ENCODE results near the gene KMT2D.

Gene KMT2D

DNA sequence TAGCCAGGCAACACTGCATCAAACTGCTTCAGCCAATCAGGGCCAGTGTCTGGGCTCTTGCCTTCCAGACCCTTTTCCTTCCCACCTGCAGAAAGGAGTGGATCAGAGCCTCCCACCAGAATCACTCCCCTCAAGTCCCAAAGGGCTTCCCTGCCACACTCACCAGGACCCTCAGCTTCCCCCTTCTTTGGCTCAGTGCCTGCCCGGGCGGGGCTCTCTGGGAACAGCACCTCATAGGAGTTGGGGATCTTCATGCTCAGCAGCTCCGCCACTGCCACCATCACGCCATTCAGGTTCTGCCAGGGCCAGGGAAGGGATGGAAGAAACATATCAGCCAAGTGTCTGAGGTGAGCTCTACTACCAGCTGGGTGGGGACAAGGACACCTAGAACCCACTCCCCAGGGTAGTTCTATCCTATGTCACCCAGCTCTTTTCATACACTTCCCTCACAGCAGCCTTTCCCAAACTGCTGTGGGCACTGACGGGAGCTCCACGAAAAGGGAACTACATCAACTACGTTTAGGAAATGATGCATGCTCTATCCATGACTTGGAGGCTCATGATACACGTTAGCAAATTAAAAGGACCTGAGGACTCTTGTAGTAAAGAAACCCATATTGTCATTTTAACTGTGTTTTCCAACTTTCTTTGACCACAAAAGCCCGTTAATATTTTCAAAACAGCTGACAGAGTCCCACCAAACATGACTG is 32.6 kb downstream of the KMT2D start:
- Histone ChIP-seq H3K9ac (ENCODE audit: low read length) (no peak overlapping the region), H3K36me3 (ENCODE audit: control insufficient read depth, insufficient read depth, low read length) (peaks cover 38% of the 10 kb centered on the region), H3K4me3 (ENCODE audit: low read length) (no peak overlapping the region), H3K4me1 (ENCODE audit: control insufficient read depth, insufficient read depth, low read length) (no peaks in the 10 kb centered on the region), H3K9me3 (ENCODE audit: control insufficient read depth, low read length) (no peaks in the 10 kb centered on the region), H3K27me3 (ENCODE audit: control insufficient read depth, insufficient read depth, low read length) (no peaks in the 10 kb centered on the region)

DNA sequence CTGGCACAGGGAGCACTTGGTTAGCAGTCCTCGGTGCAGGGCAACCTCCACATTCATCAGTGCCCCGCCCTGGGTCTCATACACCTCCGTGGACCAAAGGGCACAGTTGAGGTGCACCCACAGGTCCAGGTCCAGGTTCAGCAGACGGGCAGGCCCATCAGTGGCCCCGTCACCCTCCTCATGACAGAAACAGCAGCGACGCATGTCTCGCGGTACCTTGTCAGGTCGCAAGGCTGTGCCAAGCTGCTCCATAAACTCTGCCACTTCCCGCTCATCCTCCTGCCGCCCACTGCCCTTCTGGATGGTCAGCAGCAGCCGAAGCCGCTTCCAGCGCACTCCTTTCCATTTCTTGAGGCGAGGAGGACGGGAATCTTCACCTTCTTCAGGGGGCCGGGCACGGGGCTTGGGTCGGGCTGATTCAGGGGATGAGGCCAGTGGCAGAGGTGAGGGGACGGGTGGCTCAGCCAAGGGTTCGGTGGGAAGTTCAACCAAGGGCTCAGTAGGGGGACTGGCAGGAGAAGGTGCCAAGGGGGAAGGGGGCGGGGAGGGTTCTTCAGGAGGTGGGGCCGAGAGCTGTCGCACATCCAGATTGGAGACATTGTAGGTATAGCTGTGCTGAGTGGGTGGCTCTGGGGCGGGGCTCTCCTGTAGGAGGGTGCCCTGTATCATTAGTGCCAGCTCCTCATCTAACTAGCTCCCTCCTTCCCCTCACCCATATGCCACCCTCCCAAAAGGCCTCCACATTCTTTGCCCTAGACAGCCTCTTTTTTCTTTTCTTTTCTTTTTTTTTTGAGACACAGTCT is 33.7 kb downstream of the KMT2D start:
- no peak overlapping the region for H3K9ac ChIP-seq (ENCODE audit: low read length)
- H3K9me3 ChIP-seq (ENCODE audit: control insufficient read depth, low read length), result no peaks in the 10 kb centered on the region
- H3K36me3 ChIP-seq (ENCODE audit: control insufficient read depth, insufficient read depth, low read length), result peaks cover 36% of the 10 kb centered on the region
- no peaks in the 10 kb centered on the region for H3K4me1 ChIP-seq (ENCODE audit: control insufficient read depth, insufficient read depth, low read length)
- H3K27me3 ChIP-seq (ENCODE audit: control insufficient read depth, insufficient read depth, low read length), result no peaks in the 10 kb centered on the region
- H3K4me3 ChIP-seq (ENCODE audit: low read length), result no peak overlapping the region

DNA sequence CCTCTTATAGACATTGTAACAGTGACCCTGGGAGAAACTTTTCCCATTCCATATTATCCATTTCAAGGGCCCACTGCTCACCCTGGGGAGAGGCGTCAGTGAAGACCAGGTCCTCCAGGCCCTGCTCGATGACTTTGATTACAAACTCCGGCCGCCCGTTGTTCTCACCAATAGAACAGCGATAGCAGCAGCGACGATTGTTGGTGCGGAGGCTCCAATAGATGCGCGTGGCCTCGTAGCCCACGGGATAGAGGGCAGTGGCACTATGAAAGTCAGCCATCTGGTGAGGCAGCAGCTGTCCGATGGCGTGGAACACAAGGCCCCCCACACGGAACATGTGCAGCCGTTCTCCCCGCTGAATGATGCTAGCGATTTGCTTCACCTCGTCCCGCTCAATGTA is 34.5 kb downstream of the KMT2D start:
- Histone ChIP-seq H3K9me3 (ENCODE audit: control insufficient read depth, low read length) (no peaks in the 10 kb centered on the region), H3K36me3 (ENCODE audit: control insufficient read depth, insufficient read depth, low read length) (peaks cover 37% of the 10 kb centered on the region), H3K9ac (ENCODE audit: low read length) (no peak overlapping the region), H3K4me1 (ENCODE audit: control insufficient read depth, insufficient read depth, low read length) (no peaks in the 10 kb centered on the region), H3K27me3 (ENCODE audit: control insufficient read depth, insufficient read depth, low read length) (no peaks in the 10 kb centered on the region), H3K4me3 (ENCODE audit: low read length) (no peak overlapping the region)

DNA sequence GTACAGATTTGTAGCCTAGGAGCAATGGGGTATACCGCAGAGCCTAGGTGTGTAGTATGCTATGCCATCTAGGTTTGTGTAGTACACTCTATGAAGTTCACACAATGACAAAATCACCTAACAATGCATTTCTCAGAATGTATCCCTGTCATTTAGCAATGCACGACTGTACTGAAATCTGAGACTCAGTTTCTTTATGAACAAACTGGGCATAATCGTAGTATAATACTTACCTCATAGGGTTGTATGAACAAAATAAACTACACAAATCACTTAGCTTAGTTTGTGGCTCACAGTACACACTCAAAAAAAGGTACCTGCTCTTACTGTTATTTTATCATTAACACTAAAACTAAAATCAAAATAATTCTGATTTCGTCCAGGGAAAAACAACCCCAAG is 35.1 kb downstream of the KMT2D start:
- peaks cover 30% of the 10 kb centered on the region for H3K36me3 ChIP-seq (ENCODE audit: control insufficient read depth, insufficient read depth, low read length)
- H3K9ac ChIP-seq (ENCODE audit: low read length), result no peak overlapping the region
- no peaks in the 10 kb centered on the region for H3K4me1 ChIP-seq (ENCODE audit: control insufficient read depth, insufficient read depth, low read length)
- H3K4me3 ChIP-seq (ENCODE audit: low read length), result no peak overlapping the region
- no peaks in the 10 kb centered on the region for H3K9me3 ChIP-seq (ENCODE audit: control insufficient read depth, low read length)
- H3K27me3 ChIP-seq (ENCODE audit: control insufficient read depth, insufficient read depth, low read length), result no peaks in the 10 kb centered on the region

DNA sequence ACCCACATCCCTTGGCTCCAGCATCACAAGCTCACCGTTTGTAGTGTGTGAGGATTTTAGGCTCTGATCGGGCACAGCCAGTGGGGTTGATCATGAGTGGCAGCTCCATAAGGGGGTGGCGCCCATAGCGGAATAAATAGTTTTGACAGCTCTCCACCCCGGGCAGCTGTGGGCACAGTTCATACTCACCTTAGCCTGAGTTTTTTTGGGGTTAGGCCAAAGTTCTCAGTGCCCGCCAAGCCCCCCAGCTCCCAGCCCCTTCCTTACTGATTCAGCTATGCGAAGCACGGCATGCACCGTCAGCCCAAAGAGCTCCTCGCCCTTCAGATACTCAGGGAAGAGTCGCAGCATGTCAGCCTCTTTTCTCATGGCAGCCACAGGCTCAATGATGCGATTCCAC is 36.1 kb downstream of the KMT2D start:
- Histone ChIP-seq H3K27me3 (ENCODE audit: control insufficient read depth, insufficient read depth, low read length) (no peaks in the 10 kb centered on the region), H3K36me3 (ENCODE audit: control insufficient read depth, insufficient read depth, low read length) (peaks cover 30% of the 10 kb centered on the region), H3K9ac (ENCODE audit: low read length) (no peak overlapping the region), H3K4me3 (ENCODE audit: low read length) (no peak overlapping the region), H3K4me1 (ENCODE audit: control insufficient read depth, insufficient read depth, low read length) (peaks cover under 1% of the 10 kb centered on the region), H3K9me3 (ENCODE audit: control insufficient read depth, low read length) (no peaks in the 10 kb centered on the region)

DNA sequence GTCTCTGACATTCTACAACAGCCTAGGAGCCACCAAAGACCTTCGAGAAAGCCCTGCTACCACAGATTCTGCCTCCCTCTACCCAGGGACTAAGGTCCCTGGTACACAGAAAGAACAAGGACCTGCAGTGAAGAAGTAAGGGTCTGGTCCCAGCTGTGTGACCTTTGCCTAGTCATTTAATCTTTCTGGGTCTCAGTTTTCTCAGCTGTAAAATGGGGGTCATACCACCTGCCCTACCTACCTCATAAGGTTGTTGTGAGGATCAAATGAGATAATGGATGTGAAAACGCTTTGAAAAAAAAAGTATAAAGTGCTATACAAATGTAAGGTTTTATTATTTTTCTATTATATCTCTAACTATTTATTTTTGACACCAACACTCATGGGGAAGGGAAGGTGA is 36.8 kb downstream of the KMT2D start:
- no peak overlapping the region for H3K4me3 ChIP-seq (ENCODE audit: low read length)
- peaks cover 28% of the 10 kb centered on the region for H3K36me3 ChIP-seq (ENCODE audit: control insufficient read depth, insufficient read depth, low read length)
- H3K9me3 ChIP-seq (ENCODE audit: control insufficient read depth, low read length), result no peaks in the 10 kb centered on the region
- H3K9ac ChIP-seq (ENCODE audit: low read length), result no peak overlapping the region
- H3K4me1 ChIP-seq (ENCODE audit: control insufficient read depth, insufficient read depth, low read length), result peaks cover 6% of the 10 kb centered on the region
- H3K27me3 ChIP-seq (ENCODE audit: control insufficient read depth, insufficient read depth, low read length), result no peaks in the 10 kb centered on the region

DNA sequence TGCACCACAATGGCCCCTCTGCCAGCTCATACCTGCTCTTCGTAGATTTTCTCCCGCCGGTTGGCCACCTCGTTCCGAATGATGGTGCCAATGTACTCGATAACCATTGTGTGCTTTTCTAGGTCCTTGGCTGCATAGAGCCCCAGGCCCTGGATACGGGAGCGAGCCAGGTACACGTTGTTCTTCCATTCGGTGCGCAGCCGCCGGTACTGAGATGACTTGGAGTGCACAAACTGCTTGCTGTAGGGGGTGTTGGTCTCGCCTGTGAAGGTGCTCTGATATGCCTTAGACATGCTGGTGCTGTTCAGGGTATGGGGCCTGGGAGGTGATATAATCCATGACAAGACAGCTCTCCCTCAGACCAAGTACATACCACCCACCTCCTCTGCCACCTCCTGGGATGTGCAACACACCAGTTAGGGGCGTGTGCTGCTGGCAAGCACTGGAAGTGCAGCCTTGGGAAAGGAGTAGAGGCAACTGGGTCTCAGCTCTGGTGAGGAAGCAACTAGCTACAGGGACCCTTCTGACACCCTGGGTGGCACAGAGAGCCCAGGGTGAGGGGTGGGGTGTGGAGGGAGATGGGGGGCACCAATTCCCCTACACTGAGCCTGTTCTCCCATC is 37.9 kb downstream of the KMT2D start:
- no peak overlapping the region for H3K4me3 ChIP-seq (ENCODE audit: low read length)
- H3K4me1 ChIP-seq (ENCODE audit: control insufficient read depth, insufficient read depth, low read length), result peaks cover 8% of the 10 kb centered on the region
- H3K9ac ChIP-seq (ENCODE audit: low read length), result no peak overlapping the region
- H3K36me3 ChIP-seq (ENCODE audit: control insufficient read depth, insufficient read depth, low read length), result peaks cover 17% of the 10 kb centered on the region
- H3K27me3 ChIP-seq (ENCODE audit: control insufficient read depth, insufficient read depth, low read length), result no peaks in the 10 kb centered on the region
- H3K9me3 ChIP-seq (ENCODE audit: control insufficient read depth, low read length), result no peaks in the 10 kb centered on the region

DNA sequence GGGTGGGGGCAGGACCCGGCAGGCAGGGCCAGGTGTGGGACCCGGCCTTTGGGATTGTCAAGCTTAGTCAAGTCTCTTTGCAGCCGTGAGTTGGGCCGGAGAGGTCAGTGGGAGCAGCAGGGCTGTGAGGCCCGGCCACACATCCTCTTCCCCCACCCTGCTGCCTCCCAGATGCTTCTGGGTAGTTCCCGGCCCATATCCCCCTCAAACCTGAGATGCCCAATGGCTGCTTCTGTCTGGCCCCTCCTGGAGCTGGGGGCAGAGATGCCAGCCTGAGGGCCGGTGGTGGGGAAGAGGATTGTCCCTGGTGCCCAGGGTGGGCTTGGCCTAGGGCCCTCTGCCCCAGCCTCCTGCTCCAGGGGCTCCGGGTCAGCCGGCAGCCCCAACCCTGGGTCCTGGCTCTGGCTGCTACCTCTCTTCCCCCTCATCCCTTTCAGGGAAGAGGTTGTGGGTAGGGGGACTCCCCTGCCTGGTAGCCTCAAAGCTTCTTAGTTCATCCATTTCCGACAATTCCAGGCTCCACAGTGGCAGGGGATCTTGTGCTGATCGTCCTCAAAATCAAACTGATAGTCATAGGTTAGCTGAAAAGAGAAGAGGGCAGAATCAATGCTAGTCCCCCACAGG is 39.2 kb downstream of the KMT2D start:
- Histone ChIP-seq H3K9me3 (ENCODE audit: control insufficient read depth, low read length) (no peaks in the 10 kb centered on the region), H3K27me3 (ENCODE audit: control insufficient read depth, insufficient read depth, low read length) (no peaks in the 10 kb centered on the region), H3K36me3 (ENCODE audit: control insufficient read depth, insufficient read depth, low read length) (peaks cover 13% of the 10 kb centered on the region), H3K4me1 (ENCODE audit: control insufficient read depth, insufficient read depth, low read length) (peaks cover 11% of the 10 kb centered on the region), H3K9ac (ENCODE audit: low read length) (no peak overlapping the region), H3K4me3 (ENCODE audit: low read length) (no peak overlapping the region)

DNA sequence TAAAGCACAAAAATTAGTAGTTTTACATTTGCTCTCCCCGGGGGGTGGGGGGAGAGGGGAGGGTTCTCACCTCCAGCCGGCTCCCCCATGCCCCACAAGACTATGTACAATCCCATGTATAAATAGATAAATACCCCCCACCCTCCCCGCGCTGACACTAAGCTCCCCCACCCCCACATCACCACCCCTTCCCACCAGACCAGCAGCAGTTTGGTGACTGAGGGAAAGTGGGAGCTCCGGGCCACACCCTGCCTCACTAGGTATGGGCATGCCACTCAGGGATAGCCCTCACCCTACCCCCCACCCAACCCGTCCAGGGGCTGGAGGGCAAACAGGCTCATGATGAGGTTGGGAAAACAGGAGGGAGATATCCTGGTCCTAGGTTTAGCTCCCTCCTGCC is 40.2 kb downstream of the KMT2D start:
- H3K27me3 ChIP-seq (ENCODE audit: control insufficient read depth, insufficient read depth, low read length), result no peaks in the 10 kb centered on the region
- peaks cover 7% of the 10 kb centered on the region for H3K36me3 ChIP-seq (ENCODE audit: control insufficient read depth, insufficient read depth, low read length)
- H3K9ac ChIP-seq (ENCODE audit: low read length), result no peak overlapping the region
- no peak overlapping the region for H3K4me3 ChIP-seq (ENCODE audit: low read length)
- H3K4me1 ChIP-seq (ENCODE audit: control insufficient read depth, insufficient read depth, low read length), result peaks cover 11% of the 10 kb centered on the region
- H3K9me3 ChIP-seq (ENCODE audit: control insufficient read depth, low read length), result no peaks in the 10 kb centered on the region

DNA sequence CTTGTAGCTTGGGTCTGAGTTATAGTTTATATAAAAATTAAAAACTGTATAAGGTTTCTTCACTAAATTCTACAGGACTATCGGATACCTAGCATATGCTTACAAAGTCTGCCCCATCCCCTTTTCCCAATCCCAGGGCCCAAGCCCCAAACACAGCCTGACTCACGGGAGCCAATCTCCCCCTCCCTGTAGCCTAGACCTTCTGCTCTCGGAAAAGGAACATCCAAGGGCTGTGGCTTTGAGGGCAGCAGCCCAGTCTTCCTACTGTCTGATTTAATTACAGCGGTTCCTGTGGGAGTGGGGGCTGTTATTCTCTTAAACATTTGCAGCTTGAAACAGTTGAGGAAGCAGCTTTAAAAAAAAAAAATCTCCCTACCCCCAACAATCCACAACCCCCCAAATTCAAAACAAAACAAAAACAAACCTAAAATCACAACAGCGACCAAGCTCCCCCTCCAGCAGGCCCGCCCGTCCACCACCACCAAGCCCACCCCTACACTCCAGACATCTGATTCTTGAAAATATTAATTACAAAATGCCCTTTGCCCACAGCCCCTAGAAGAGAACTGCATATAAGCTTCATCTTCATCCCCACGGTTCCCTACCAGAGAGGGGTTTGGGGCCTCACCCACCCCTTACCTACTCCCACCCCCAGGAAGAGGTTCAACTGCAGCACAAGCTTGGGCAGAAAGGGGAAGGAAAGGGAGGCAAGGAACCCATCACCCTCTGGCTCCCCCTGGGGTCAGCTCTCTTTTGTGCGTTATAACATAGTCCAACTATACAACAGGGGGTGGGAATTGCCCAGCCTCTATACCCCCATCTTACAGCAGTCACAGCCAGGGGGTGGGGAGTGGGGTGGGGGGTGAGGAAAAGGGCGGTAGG is 40.9 kb downstream of the KMT2D start:
- peaks cover 11% of the 10 kb centered on the region for H3K4me1 ChIP-seq (ENCODE audit: control insufficient read depth, insufficient read depth, low read length)
- H3K36me3 ChIP-seq (ENCODE audit: control insufficient read depth, insufficient read depth, low read length), result peaks cover 7% of the 10 kb centered on the region
- H3K4me3 ChIP-seq (ENCODE audit: low read length), result no peak overlapping the region
- H3K9me3 ChIP-seq (ENCODE audit: control insufficient read depth, low read length), result no peaks in the 10 kb centered on the region
- peak overlapping the region; percentile 91 for H3K9ac ChIP-seq (ENCODE audit: low read length)
- no peaks in the 10 kb centered on the region for H3K27me3 ChIP-seq (ENCODE audit: control insufficient read depth, insufficient read depth, low read length)

DNA sequence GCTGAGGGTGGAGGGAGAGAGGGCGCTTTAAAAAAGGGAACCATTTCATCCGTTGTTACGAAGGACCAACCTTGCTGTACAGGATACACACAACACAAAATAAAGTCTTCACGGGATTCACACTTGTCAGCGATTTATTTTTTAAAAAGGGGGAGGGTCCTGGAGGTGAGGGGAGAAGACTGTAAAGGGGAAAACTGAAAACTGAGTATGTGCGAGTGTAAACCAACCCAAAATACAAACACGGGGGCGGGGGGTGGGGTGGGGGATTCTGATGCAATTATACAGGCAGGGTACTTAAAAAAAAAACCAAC is 41.5 kb downstream of the KMT2D start:
- peak overlapping the region; percentile 92 for H3K4me3 ChIP-seq (ENCODE audit: low read length)

More for the DNA sequence above, 41.5 kb downstream of the KMT2D start:
- no peaks in the 10 kb centered on the region for H3K9me3 ChIP-seq (ENCODE audit: control insufficient read depth, low read length)
- H3K9ac ChIP-seq (ENCODE audit: low read length), result peak overlapping the region; percentile 91
- H3K36me3 ChIP-seq (ENCODE audit: control insufficient read depth, insufficient read depth, low read length), result peaks cover 7% of the 10 kb centered on the region
- no peaks in the 10 kb centered on the region for H3K27me3 ChIP-seq (ENCODE audit: control insufficient read depth, insufficient read depth, low read length)
- peaks cover 11% of the 10 kb centered on the region for H3K4me1 ChIP-seq (ENCODE audit: control insufficient read depth, insufficient read depth, low read length)
